K562 (cell line): Measurements from ENCODE around the gene PBX4. TPM values are rescaled to one million over a fixed set of nuclear protein-coding genes. Genes with fewer than 3 reads are reported as not detected.
A peak's percentile ranks its signal among the peaks of the same experiment; 100 is the strongest.

ENCODE experiments used
- CBX2 ChIP-seq: fragments of 200-600 bp; sonication (generic); IDR thresholded peaks from one replicate; pipeline ENCODE4 v1.6.1; 2012; ENCODE audit warnings: mild to moderate bottlenecking, low read length, inconsistent platforms; ENCODE audit not compliant: insufficient read depth, poor library complexity, severe bottlenecking
- IRF2 ChIP-seq: sonication (generic); formaldehyde crosslinking; IDR thresholded peaks from 2 replicates; pipeline ENCODE4 v1.8.1; 2022; ENCODE audit warnings: mild to moderate bottlenecking, missing genetic modification reagents
- MYBL2 ChIP-seq, 2 experiments: fragments of 450-650 bp in 1 of 2; sonication (generic) in 1 of 2; formaldehyde crosslinking in 1 of 2; IDR thresholded peaks; 2 replicates each; pipeline versions ENCODE4 v1.6.1 to v1.8.1; 2017 to 2022; ENCODE audit warnings: borderline replicate concordance in 1 of 2, inconsistent platforms in 1 of 2, low read depth in 1 of 2, mild to moderate bottlenecking in 1 of 2, missing genetic modification reagents in 1 of 2, moderate library complexity in 1 of 2
- POLR3G ChIP-seq: IDR thresholded peaks from 2 replicates; pipeline ENCODE4 v1.6.1; 2011; ENCODE audit not compliant: insufficient read length, insufficient replicate concordance; ENCODE audit errors: extremely low read depth
- SIX5 ChIP-seq, 2 experiments: IDR thresholded peaks; 2 replicates each; pipeline ENCODE4 v1.6.1; 2011; ENCODE audit warnings: low read length in 2 of 2, borderline replicate concordance in 1 of 2, low read depth in 1 of 2, mild to moderate bottlenecking in 1 of 2, moderate library complexity in 1 of 2; ENCODE audit not compliant: insufficient read depth in 1 of 2
- ZC3H8 ChIP-seq: fragments of 450-650 bp; IDR thresholded peaks from 2 replicates; pipeline ENCODE4 v1.6.1; 2017
- ZNF785 ChIP-seq: fragments of 250-450 bp; sonication (Bioruptor Pico); IDR thresholded peaks from 2 replicates; pipeline ENCODE4 v1.4.0; 2020; ENCODE audit warnings: mild to moderate bottlenecking
- polyA plus RNA-seq, 8 experiments: library from polyadenylated mRNA; depleted of rRNA in 4 of 8; stranded (reverse) in 5 of 8; unstranded in 3 of 8; fragments of >200 nt; fragmentation: Nextera tagmentation in 2 of 8; fragmentation: Illumina TruSeq in 1 of 8; extraction: Ambion mirVana in 2 of 8; extraction: Trizol in 1 of 8; gene quantifications; 2 replicates each; pipeline versions ENCODE4 v1.2.1 to v1.2.3, GENCODE V29; 2011 to 2014; ENCODE audit warnings: inconsistent platforms in 1 of 8, missing spikeins in 1 of 8
- total RNA-seq, 7 experiments: library from RNA; depleted of rRNA in 6 of 7; stranded (reverse); fragments of >200 nt in 6 of 7; fragmentation: Illumina TruSeq in 2 of 7; extraction: Trizol in 2 of 7; gene quantifications; 2 replicates each; pipeline versions ENCODE4 v1.2.1 to v1.2.3, GENCODE V29; 2011 to 2021; ENCODE audit warnings: low replicate concordance in 1 of 7
- TF ChIP-seq, protein P1 (sequence below): fragments of 250-450 bp; sonication (Bioruptor Pico); IDR thresholded peaks from 2 replicates; pipeline ENCODE4 v1.5.0; 2021; ENCODE audit warnings: mild to moderate bottlenecking, moderate library complexity
- TF ChIP-seq, protein P2 (sequence below): fragments of 450-650 bp; formaldehyde crosslinking; conservative IDR thresholded peaks from 2 replicates; pipeline ENCODE4 v1.4.0; 2022; ENCODE audit warnings: mild to moderate bottlenecking, missing genetic modification characterization
- TF ChIP-seq, protein P3 (sequence below): fragments of 150-350 bp; IDR thresholded peaks from 2 replicates; pipeline ENCODE4 v1.6.1; 2014; ENCODE audit warnings: low read depth, mild to moderate bottlenecking, low read length, borderline replicate concordance
- TF ChIP-seq, protein P4 (sequence below): sonication (generic); formaldehyde crosslinking; IDR thresholded peaks from 2 replicates; pipeline ENCODE4 v1.8.0; 2022; ENCODE audit warnings: missing genetic modification reagents, mild to moderate bottlenecking, borderline replicate concordance
- TF ChIP-seq, protein P5 (sequence below): sonication (generic); formaldehyde crosslinking; IDR thresholded peaks from 2 replicates; pipeline ENCODE4 v1.8.1; 2023; ENCODE audit warnings: mild to moderate bottlenecking, missing genetic modification reagents

The PBX4 gene
- total and polyA plus RNA-seq, 9 of the 15 experiments (the other 6 are each of a cell fraction or from before 2014, with no cell fraction given) = 0.11 to 3.8 (median 1.6) TPM; not detected in 1

DNA sequence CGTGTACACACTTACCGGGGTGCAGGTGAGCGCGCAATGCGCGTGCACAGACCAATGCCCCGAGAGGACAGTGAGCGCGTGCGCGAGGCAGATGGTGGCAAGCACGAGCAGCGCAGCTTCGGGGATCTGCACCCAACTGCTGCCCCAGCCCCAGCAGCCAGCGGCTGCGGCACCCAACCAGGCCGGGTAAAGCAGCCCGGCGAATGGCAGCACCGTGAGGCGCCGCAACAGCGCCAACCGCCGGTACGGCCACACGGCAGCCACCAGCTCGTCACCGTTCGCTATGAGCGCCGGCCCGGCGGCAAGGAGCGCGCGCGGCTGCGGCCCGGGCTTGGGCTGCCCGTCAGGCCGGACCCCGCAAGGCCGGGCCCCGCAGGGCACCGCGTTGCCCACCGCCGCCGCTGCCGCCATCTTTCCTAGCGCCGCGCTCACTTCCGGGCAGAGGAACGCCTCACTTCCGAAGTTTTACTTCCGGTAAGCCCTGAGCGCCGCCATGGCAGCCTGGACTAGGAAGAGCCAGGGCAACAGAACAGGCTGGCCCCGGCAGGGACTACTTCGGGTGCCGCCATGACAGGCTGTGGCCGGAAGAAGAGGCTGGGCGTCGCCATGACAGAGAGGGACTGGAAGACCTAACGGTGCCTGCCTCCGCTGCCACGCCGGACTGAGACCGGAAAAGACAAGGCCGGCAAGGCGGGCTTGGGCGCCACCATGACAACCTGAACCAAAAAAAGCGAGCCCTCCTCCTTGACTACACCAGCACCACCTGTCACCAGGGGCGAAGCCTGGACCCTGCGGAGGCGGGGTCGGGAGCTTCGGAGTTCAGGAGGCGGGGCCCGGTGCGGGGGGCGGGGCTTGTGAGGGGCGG, 45.0 kb upstream of the PBX4 start, which contains the start of gene ATP13A1 (continued):
- TF ChIP-seq, protein P1, sequence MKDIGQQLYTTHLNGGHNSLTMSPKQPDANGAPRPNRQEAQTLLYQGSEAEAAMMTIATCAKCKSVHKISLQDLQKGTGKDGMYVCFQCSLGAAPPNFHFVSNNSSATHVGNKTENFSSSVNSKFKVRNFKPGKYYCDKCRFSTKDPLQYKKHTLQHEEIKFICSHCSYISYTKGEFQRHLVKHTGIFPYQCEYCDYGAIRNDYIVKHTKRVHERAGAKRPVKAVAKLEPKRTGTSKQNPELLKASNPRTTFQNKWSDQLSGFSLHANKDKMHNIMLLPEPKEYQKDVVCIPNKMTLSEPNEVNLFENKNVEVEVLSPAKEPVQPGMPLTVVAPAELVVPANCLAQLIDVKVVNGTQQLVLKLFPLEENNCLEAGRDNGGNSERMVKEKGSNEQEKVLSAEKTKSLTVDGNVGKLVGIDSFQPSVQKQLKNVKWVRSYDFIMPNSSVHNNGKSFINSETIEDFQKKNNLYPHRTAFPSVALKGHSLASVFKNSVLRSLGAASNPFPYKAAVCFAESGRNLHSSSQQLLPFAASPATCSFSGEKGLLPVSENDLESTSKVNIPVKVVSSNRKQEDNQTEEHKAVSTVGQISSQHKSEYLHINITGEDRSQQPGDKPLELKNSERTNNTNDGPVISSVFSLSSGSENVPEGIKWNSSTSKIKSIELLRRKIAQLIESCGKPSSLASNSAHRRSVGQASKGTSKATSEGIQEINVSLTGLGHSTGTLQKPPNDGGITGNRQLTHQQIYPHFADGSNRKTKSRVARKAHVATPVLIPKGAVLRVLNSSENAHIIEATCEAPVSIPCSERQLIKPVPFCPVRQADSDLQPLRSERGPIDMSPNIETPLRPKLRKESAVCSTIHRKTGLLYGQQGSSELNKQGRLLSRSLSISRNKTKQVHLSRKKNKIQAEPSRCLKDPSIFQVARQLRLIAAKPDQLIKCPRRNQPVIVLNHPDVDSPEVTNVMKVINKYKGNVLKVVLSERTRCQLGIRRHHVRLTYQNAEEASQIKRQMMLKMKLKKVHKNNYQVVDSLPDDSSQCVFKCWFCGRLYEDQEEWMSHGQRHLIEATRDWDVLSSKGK (CRISPR knock-in tag) = no peak
- TF ChIP-seq, protein P2, sequence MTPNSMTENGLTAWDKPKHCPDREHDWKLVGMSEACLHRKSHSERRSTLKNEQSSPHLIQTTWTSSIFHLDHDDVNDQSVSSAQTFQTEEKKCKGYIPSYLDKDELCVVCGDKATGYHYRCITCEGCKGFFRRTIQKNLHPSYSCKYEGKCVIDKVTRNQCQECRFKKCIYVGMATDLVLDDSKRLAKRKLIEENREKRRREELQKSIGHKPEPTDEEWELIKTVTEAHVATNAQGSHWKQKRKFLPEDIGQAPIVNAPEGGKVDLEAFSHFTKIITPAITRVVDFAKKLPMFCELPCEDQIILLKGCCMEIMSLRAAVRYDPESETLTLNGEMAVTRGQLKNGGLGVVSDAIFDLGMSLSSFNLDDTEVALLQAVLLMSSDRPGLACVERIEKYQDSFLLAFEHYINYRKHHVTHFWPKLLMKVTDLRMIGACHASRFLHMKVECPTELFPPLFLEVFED = peak; percentile 85; the same call in 1 of the 2 replicates
- TF ChIP-seq IRF2 (CRISPR knock-in tag) = no peak
- no peak for TF ChIP-seq ZC3H8
- TF ChIP-seq, protein P3, sequence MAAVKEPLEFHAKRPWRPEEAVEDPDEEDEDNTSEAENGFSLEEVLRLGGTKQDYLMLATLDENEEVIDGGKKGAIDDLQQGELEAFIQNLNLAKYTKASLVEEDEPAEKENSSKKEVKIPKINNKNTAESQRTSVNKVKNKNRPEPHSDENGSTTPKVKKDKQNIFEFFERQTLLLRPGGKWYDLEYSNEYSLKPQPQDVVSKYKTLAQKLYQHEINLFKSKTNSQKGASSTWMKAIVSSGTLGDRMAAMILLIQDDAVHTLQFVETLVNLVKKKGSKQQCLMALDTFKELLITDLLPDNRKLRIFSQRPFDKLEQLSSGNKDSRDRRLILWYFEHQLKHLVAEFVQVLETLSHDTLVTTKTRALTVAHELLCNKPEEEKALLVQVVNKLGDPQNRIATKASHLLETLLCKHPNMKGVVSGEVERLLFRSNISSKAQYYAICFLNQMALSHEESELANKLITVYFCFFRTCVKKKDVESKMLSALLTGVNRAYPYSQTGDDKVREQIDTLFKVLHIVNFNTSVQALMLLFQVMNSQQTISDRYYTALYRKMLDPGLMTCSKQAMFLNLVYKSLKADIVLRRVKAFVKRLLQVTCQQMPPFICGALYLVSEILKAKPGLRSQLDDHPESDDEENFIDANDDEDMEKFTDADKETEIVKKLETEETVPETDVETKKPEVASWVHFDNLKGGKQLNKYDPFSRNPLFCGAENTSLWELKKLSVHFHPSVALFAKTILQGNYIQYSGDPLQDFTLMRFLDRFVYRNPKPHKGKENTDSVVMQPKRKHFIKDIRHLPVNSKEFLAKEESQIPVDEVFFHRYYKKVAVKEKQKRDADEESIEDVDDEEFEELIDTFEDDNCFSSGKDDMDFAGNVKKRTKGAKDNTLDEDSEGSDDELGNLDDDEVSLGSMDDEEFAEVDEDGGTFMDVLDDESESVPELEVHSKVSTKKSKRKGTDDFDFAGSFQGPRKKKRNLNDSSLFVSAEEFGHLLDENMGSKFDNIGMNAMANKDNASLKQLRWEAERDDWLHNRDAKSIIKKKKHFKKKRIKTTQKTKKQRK = no peak
- TF ChIP-seq, protein P4, sequence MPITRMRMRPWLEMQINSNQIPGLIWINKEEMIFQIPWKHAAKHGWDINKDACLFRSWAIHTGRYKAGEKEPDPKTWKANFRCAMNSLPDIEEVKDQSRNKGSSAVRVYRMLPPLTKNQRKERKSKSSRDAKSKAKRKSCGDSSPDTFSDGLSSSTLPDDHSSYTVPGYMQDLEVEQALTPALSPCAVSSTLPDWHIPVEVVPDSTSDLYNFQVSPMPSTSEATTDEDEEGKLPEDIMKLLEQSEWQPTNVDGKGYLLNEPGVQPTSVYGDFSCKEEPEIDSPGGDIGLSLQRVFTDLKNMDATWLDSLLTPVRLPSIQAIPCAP (CRISPR knock-in tag) = no peak
- no peak for TF ChIP-seq CBX2
- TF ChIP-seq SIX5 (IDR thresholded peaks at IDR 0.05; ENCODE audit: borderline replicate concordance in 1 of 2, insufficient read depth in 1 of 2, low read depth in 1 of 2, low read length in 2 of 2) = peak; percentile 34 to 38; a peak in 1 of 4 replicates
- no peak for TF ChIP-seq POLR3G
- TF ChIP-seq, protein P5, sequence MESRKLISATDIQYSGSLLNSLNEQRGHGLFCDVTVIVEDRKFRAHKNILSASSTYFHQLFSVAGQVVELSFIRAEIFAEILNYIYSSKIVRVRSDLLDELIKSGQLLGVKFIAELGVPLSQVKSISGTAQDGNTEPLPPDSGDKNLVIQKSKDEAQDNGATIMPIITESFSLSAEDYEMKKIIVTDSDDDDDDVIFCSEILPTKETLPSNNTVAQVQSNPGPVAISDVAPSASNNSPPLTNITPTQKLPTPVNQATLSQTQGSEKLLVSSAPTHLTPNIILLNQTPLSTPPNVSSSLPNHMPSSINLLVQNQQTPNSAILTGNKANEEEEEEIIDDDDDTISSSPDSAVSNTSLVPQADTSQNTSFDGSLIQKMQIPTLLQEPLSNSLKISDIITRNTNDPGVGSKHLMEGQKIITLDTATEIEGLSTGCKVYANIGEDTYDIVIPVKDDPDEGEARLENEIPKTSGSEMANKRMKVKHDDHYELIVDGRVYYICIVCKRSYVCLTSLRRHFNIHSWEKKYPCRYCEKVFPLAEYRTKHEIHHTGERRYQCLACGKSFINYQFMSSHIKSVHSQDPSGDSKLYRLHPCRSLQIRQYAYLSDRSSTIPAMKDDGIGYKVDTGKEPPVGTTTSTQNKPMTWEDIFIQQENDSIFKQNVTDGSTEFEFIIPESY (CRISPR knock-in tag) = no peak
- TF ChIP-seq ZNF785 (CRISPR knock-in tag) = no peak
- no peak for TF ChIP-seq MYBL2 (IDR thresholded peaks at IDR 0.05; ENCODE audit: low read depth)
- TF ChIP-seq MYBL2 (CRISPR knock-in tag; IDR thresholded peaks at IDR 0.05; ENCODE audit: borderline replicate concordance) = no peak
